H1 (cell line): ENCODE results near the gene MAML3. TPM values are rescaled to one million over a fixed set of nuclear protein-coding genes. Genes with fewer than 3 reads are reported as not detected.

ENCODE experiments used
- BRCA1 ChIP-seq: IDR thresholded peaks from 2 replicates; pipeline ENCODE4 v1.6.1; 2012; ENCODE audit warnings: low read depth, low read length, improper control_type of control experiment
- CBX5 ChIP-seq: fragments of 300-800, 300-1000 bp; sonication (generic); IDR thresholded peaks from 2 replicates; pipeline ENCODE4 v1.7.1; 2016; ENCODE audit warnings: antibody characterized with exemption, low read length, low read depth
- RNF2 ChIP-seq: fragments of 200-900, 300-1000 bp; sonication (generic); IDR thresholded peaks from 2 replicates; pipeline ENCODE4 v1.7.1; 2016; ENCODE audit warnings: borderline replicate concordance, low read depth, mild to moderate bottlenecking, antibody characterized with exemption, low read length; ENCODE audit not compliant: poor library complexity, severe bottlenecking; ENCODE audit errors: missing control alignments
- polyA plus RNA-seq, 7 experiments: library from polyadenylated mRNA; depleted of rRNA in 3 of 7; stranded (reverse) in 5 of 7; unstranded in 2 of 7; fragments of >200 nt in 5 of 7; fragments of 200-250 nt in 2 of 7; gene quantifications; 1 replicate in 5 of 7; 2 replicates in 1 of 7; 4 replicates in 1 of 7; pipeline versions ENCODE4 v1.2.1 to v1.2.3, GENCODE V29; 2011 to 2013; ENCODE audit warnings: missing spikeins in 2 of 7, mixed read lengths in 2 of 7
- total RNA-seq: library from RNA; stranded (reverse); fragmentation: NEBNext Ultra II Directional; extraction: Animal tissue kit (Norgen Biotek cat#: 25700); gene quantifications from 2 replicates; pipeline ENCODE4 v1.2.1, GENCODE V29; 2021

The MAML3 gene
- total and polyA plus RNA-seq, 2 of the 8 experiments (the other 6 are each of a cell fraction or from before 2014, with no cell fraction given), result 2.1 to 5.7 TPM

DNA sequence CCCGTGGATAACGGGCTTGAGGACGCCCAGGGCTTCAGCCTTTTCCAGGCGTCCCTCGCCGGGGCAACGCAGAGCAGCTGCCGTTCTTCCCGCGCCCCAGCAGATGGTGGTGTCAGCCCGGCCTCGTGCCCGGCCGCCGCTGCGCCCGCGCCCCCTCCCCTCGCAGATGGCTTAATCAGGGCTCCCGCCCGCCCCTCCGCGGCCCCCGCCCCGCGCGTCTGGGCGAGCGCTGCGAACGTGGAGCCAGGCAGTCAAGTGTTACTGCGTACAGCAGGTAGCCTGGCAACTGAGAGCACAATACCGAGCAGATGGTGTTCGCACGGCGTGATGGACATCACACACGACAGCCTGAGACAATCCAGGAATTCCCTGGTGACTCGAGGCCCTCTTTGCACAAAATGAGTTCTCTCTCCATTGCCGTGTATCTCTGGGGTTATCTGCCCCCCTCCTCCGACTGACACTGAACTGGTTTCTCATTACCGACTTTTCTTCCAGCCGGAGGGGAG is 419.1 kb downstream of the MAML3 start (continued):
- TF ChIP-seq RNF2, result no peak
- no peak for TF ChIP-seq CBX5
- no peak for TF ChIP-seq BRCA1
